GM13977 (cell line): ENCODE results near the gene HOXB4.

Source experiments
- DNase-seq: peaks from one replicate; pipeline ENCODE4 v3.0.0; 2012; ENCODE audit warnings: low spot score
- CTCF ChIP-seq: IDR thresholded peaks from 2 replicates; pipeline ENCODE4 v1.5.1; 2012; ENCODE audit warnings: mild to moderate bottlenecking, control low read depth; ENCODE audit not compliant: insufficient read depth; ENCODE audit errors: extremely low read depth, missing control alignments
- in situ Hi-C: fragments of 300-500 bp; cut with MboI; formaldehyde crosslinking; loops from one replicate; pipeline ENCODE4 v1.12.0; 2022; ENCODE audit warnings: low sequenced_read_pairs, low pct_unique_long_range_greater_than_20kb, mixed read lengths, inconsistent platforms; ENCODE audit not compliant: unreplicated experiment

Gene HOXB4

GRCh38 chr17:48601207-48601538 is 23.0 kb upstream of the HOXB4 start:
- in situ Hi-C loops, result no loop called here

GRCh38 chr17:48600244-48601098 is 22.3 kb upstream of the HOXB4 start:
- in situ Hi-C loops, result no loop called here
- DNase-seq, result no peak
- TF ChIP-seq CTCF, result no peak

More at GRCh38 chr17:48601207-48601538, 23.0 kb upstream of the HOXB4 start:
- DNase-seq, result no peak
- no peak for TF ChIP-seq CTCF

- no peak for TF ChIP-seq CTCF
- DNase-seq, result no peak
- in situ Hi-C loops, result no loop called here
Measured at GRCh38 chr17:48599354-48599753, 21.2 kb upstream of the HOXB4 start.

- in situ Hi-C loops, result no loop called here
- no peak for DNase-seq
- no peak for TF ChIP-seq CTCF
Measured at GRCh38 chr17:48598736-48599135, 20.6 kb upstream of the HOXB4 start.

DNA sequence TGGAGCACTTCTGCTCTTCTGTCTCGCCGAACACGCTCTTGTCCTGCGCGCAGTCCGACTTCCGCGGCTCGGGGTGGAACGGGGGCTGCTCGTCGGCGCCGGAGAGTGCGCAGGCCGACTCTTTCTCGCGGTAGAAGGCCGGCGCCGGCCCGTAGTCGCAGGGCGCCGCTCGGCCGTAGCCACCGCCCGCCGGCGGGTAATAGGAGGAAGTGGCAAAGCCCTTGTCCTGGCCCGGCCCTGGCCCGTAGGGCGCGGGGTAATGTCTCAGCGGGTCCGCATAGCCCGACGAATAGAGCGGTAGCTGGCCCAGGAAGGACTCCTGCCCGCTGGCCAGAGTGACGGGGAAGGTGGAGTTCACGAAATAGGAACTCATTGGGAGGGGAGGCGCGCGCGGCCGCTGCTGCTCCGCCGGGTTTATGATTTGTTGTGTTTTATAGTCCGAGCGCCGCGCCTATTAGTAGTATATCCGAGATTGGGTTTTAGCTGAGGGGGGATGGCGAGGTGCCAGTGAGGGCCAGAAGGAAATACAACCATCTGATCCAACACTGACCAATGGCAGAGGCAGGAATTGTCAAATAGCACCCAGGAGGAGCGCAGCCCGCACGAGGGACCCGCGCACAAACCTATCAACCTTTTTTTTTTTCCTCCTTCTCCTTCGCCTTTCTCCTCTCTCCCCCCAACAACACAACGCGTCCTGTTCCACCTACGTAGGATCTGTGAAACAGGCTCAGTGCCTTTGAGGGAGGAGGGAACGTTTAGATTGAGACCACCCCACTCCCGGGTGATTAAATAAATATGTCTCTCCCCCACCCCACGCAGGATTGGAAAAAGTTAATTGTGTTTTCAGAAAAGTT is 19.9 kb upstream of the HOXB4 start:
- DNase-seq, result no peak
- in situ Hi-C loops, result no loop called here
- no peak for TF ChIP-seq CTCF

DNA sequence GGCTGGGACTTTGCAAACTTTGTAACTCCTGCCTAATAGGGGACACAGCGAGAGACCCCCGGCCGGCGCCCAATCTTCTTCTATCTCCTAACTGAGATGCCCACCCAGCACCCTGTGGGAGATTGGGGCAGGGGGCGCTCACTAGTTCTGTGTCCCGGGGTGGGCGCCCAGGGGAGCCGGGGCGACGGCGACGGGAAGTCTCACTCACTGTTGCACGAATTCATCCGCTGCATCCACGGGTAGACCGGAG is 19.3 kb upstream of the HOXB4 start:
- DNase-seq, result no peak
- TF ChIP-seq CTCF, result no peak
- in situ Hi-C loops, result no loop called here
